Ovary (tissue), 3 donors: Measurements from ENCODE around the gene SRRM5.

Experiments
- CTCF ChIP-seq, 3 donors: fragments of 450-650 bp in 2 of 3; fragments of 200-600 bp in 1 of 3; IDR thresholded peaks; one replicate each; pipeline versions ENCODE4 v1.5.1 to v1.8.0; 2016 to 2022; ENCODE audit warnings: antibody characterized with exemption in 3 of 3, mild to moderate bottlenecking in 1 of 3
- EP300 ChIP-seq: sonication (generic); formaldehyde crosslinking; IDR thresholded peaks from one replicate; pipeline ENCODE4 v1.6.1; 2017; ENCODE audit warnings: antibody characterized with exemption
- POLR2A ChIP-seq: fragments of 450-650 bp; IDR thresholded peaks from one replicate; pipeline ENCODE4 v1.6.1; 2017; ENCODE audit warnings: antibody characterized with exemption, mild to moderate bottlenecking, moderate library complexity
- donor health status: DM: no; HTN: no; CAD: no.

- TF ChIP-seq CTCF (IDR thresholded peaks at IDR 0.05) = no peak
- no peak for TF ChIP-seq POLR2A
- TF ChIP-seq EP300 = no peak
Observed at GRCh38 chr19:43586346-43586745, 25.5 kb upstream of the SRRM5 start.
